Chondrocyte (in vitro differentiated cells): ENCODE measurements around the gene MN1. TPM values are rescaled to one million over a fixed set of nuclear protein-coding genes. Genes with fewer than 3 reads are reported as not detected.

Experiments used
- DNase-seq: peaks from one replicate; pipeline ENCODE4 v3.0.0; 2021; ENCODE audit warnings: mixed read lengths, low spot score
- H3K27ac Mint-ChIP-seq: one replicate; pipeline ENCODE4 v1.8.0; 2021; ENCODE audit warnings: mild to moderate bottlenecking, moderate library complexity, mixed read lengths; ENCODE audit not compliant: unreplicated experiment
- H3K27me3 Mint-ChIP-seq: 2 replicates; pipeline ENCODE4 v1.8.0; 2021; ENCODE audit warnings: low read depth, mixed read lengths
- H3K36me3 Mint-ChIP-seq: 2 replicates; pipeline ENCODE4 v1.8.0; 2021; ENCODE audit warnings: low read depth, mixed read lengths
- H3K4me1 Mint-ChIP-seq: 2 replicates; pipeline ENCODE4 v1.8.0; 2021; ENCODE audit warnings: low read depth, mild to moderate bottlenecking, mixed read lengths
- H3K4me3 Mint-ChIP-seq: one replicate; pipeline ENCODE4 v1.8.0; 2021; ENCODE audit warnings: mild to moderate bottlenecking, moderate library complexity, mixed read lengths; ENCODE audit not compliant: unreplicated experiment
- H3K9me3 Mint-ChIP-seq: 2 replicates; pipeline ENCODE4 v1.8.0; 2021; ENCODE audit warnings: low read depth, mixed read lengths
- long read RNA-seq: library from polyadenylated mRNA; stranded (forward); transcript quantifications from one replicate; pipeline ENCODE4 v2.0.0, GENCODE V29; 2021
- total RNA-seq: library from RNA; stranded (reverse); gene quantifications from 3 replicates; pipeline ENCODE4 v1.2.1, GENCODE V29; 2021
- TF ChIP-seq, protein P1 (sequence below): fragments of 200-600 bp; sonication (generic); IDR thresholded peaks from 2 replicates; pipeline ENCODE4 v1.5.0; 2021; ENCODE audit warnings: antibody characterized with exemption, mild to moderate bottlenecking, moderate library complexity

The MN1 gene
- 119 to 156 TPM (median 121 TPM) in 3 replicates for total RNA-seq
- long read RNA-seq, full-length matches to known transcripts, result 1 of 220 reads
- long read RNA-seq, partial matches to known transcripts, result 0 of 220 reads
- long read RNA-seq, other reads (novel, unspliced or antisense), result 219 of 220 reads

DNA sequence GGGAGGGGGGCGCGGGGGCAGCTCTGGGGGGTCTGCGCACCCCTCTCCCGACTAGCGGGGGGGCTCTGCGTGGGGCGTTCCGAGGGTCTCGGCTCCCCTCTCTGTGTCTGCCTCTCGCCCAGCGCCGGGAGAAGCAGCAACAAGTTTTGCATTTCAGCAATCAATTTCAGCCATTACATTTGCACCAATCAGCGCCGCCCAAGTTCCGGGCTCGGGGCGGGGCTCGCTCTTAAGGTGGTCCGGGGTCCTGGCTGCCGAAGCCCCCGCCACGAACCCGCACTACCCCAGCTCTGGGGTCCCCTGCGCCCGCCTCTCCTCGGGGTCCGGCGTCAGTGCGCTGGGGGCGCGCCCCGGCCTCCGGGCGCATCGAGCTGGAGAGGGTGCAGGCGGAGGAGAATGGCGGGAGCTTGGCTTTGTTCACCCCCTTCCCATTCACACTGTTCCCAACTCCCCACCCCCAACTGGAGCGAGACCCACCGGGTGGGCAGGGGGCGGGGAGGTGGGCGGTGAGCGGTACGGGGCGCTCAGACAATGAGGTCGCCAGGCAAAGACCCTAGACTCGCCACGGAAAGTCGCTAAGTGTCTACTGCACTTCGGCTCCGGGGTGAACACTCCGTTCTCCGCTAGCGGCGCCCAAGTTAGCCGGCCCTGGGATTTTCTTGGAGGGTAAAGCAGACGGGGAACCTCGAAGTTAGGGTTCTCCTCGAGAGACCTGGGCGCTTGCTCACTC lies at the start of gene MN1:
MN1 (minus strand) TSS at position 141 of the 730 bp plus-strand sequence. CDS start 1,213 bp downstream, outside the sequence.
- Mint-ChIP-seq H3K9me3 (no peaks in the 10 kb centered on the region), H3K36me3 (peaks cover 5% of the 10 kb centered on the region), H3K4me3 (peak within 1 kb of the TSS; percentile 81), H3K27ac (peak within 1 kb of the TSS; percentile 81), H3K4me1 (peaks cover 36% of the 10 kb centered on the region), H3K27me3 (no peaks in the 10 kb centered on the region)
- TF ChIP-seq, protein P1, sequence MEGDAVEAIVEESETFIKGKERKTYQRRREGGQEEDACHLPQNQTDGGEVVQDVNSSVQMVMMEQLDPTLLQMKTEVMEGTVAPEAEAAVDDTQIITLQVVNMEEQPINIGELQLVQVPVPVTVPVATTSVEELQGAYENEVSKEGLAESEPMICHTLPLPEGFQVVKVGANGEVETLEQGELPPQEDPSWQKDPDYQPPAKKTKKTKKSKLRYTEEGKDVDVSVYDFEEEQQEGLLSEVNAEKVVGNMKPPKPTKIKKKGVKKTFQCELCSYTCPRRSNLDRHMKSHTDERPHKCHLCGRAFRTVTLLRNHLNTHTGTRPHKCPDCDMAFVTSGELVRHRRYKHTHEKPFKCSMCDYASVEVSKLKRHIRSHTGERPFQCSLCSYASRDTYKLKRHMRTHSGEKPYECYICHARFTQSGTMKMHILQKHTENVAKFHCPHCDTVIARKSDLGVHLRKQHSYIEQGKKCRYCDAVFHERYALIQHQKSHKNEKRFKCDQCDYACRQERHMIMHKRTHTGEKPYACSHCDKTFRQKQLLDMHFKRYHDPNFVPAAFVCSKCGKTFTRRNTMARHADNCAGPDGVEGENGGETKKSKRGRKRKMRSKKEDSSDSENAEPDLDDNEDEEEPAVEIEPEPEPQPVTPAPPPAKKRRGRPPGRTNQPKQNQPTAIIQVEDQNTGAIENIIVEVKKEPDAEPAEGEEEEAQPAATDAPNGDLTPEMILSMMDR, result peak; percentile 18
- no peak for DNase-seq

DNA sequence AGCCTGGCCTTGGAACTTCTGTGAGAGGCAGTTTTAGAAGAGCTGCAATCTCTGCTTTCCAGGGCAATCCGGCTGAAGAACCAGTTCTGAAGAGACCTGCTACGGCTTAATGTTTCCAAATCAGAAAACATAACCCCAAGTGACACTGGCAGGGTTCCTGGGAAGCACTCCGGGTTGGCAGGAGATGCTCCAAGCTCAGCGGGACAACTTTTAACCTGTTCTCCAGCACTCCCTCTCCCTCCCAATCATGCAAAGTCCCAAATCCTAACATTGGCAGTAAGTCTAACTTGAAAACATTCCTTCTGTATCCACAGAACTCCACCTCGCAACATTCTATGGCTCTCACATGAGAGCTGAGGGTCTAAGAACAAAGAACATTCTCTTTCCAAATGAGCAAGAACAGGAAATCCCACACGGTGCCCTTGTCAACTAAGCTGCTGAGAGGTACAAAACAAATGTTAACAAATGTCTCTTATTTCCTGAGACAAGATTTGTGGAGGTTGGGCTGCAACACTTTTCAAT lies 48.5 kb upstream of the MN1 start:
- H3K27me3 Mint-ChIP-seq, result no peaks in the 10 kb centered on the region
- H3K36me3 Mint-ChIP-seq, result peaks cover 18% of the 10 kb centered on the region
- TF ChIP-seq, protein P1, result no peak
- no peak overlapping the region for H3K4me3 Mint-ChIP-seq
- H3K4me1 Mint-ChIP-seq, result peaks cover 78% of the 10 kb centered on the region
- peak overlapping the region; percentile 88 for H3K27ac Mint-ChIP-seq
- no peaks in the 10 kb centered on the region for H3K9me3 Mint-ChIP-seq
- no peak for DNase-seq

DNA sequence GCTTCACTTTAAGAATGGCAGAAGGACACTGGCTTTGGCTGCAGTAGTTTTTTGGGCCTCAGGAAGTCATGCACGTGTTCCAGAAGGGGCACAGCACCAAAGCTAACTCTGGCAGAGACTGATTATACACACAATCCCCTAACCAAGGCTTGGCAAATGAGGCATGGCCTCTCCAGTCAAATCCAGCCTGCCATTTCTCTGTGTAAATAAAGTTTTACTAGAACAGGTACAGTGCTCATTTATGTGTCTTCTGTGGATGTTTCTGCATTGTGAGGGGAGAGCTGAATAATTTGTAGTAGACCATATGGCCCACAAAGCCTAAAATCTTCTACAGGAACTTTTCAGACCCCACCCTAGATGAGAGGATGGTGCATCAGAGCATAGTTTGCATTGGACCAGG lies 46.4 kb upstream of the MN1 start:
- Mint-ChIP-seq H3K4me3 (no peak overlapping the region), H3K27me3 (no peaks in the 10 kb centered on the region), H3K36me3 (peaks cover 13% of the 10 kb centered on the region), H3K4me1 (peaks cover 76% of the 10 kb centered on the region), H3K27ac (peak overlapping the region; percentile 14), H3K9me3 (no peaks in the 10 kb centered on the region)
- TF ChIP-seq, protein P1, result no peak
- DNase-seq, result no peak

DNA sequence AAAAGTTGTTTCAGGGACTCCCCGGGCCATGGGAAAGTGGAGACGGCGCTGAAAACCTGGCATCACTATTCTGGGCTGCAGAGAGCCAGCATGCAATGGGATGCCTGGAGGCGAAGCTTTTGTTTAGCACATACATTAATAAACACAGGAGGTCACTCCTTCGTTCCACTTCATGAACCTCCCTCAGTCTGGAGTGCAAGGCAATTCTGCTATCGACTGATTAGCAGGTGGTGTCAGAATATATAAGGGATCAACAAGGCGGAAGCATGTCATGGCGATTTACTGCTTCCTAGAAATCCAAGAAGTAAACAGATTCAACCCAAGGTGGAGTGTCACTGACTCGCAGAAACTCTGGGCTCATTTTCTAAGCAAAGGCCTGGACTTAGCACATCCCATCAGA lies 45.4 kb upstream of the MN1 start:
- peaks cover 78% of the 10 kb centered on the region for H3K4me1 Mint-ChIP-seq
- DNase-seq, result no peak
- TF ChIP-seq, protein P1, result no peak
- H3K27ac Mint-ChIP-seq, result peak overlapping the region; percentile 12
- H3K27me3 Mint-ChIP-seq, result no peaks in the 10 kb centered on the region
- no peak overlapping the region for H3K4me3 Mint-ChIP-seq
- H3K9me3 Mint-ChIP-seq, result no peaks in the 10 kb centered on the region
- peaks cover 9% of the 10 kb centered on the region for H3K36me3 Mint-ChIP-seq

DNA sequence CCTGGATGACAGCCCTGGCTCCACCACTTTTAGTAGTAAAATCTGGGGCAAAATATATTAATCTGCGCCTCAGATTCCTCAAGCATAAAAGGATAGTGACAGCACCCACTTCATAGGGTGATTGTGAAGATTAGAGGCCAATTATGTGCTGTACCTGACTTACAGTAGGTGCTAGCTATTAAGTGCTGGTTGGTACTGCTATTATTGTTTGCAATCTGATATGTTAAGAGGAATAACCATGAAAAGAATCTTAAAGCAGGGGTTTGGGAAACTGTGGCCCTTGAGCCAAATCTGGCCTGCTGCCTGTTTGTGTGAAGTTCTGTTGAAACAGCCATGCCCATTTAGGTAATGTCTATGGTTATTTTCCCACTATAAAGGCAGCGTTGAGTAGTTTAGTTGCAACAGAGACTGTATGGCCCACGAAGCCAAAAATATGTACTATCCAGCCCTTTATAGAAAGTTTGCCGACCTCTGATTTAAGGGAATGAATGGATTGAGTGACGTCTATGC lies 44.7 kb upstream of the MN1 start:
- peak overlapping the region; percentile 83 for H3K27ac Mint-ChIP-seq
- no peak for DNase-seq
- peaks cover 6% of the 10 kb centered on the region for H3K36me3 Mint-ChIP-seq
- no peaks in the 10 kb centered on the region for H3K27me3 Mint-ChIP-seq
- H3K9me3 Mint-ChIP-seq, result no peaks in the 10 kb centered on the region
- peaks cover 76% of the 10 kb centered on the region for H3K4me1 Mint-ChIP-seq
- TF ChIP-seq, protein P1, result no peak
- H3K4me3 Mint-ChIP-seq, result no peak overlapping the region
